Skeletal muscle tissue (tissue), 4 donors: ENCODE data around the gene OR10AD1. TPM values are rescaled to one million over a fixed set of nuclear protein-coding genes. Genes with fewer than 3 reads are reported as not detected.

Experiments used
- H3K27ac ChIP-seq: one replicate; pipeline ENCODE4 v1.7.0; 2013; ENCODE audit warnings: mild to moderate bottlenecking, low read depth, low read length, inconsistent platforms
- H3K27me3 ChIP-seq, 3 donors: one replicate each; pipeline ENCODE4 v1.7.0; 2013; ENCODE audit warnings: low read length in 3 of 3; ENCODE audit not compliant: control insufficient read depth in 3 of 3, insufficient read depth in 3 of 3
- H3K36me3 ChIP-seq, 3 donors: one replicate each; pipeline ENCODE4 v1.7.0; 2013; ENCODE audit warnings: low read length in 3 of 3; ENCODE audit not compliant: control insufficient read depth in 3 of 3, insufficient read depth in 3 of 3
- H3K4me1 ChIP-seq, 3 donors: one replicate each; pipeline ENCODE4 v1.7.0; 2013; ENCODE audit warnings: low read length in 3 of 3, mild to moderate bottlenecking in 3 of 3; ENCODE audit not compliant: control insufficient read depth in 3 of 3, insufficient read depth in 3 of 3
- H3K4me3 ChIP-seq, 3 donors: one replicate each; pipeline ENCODE4 v1.7.0; 2013; ENCODE audit warnings: low read length in 3 of 3
- H3K9ac ChIP-seq, 3 donors: one replicate each; pipeline ENCODE4 v1.7.0; 2013; ENCODE audit warnings: low read length in 3 of 3, mild to moderate bottlenecking in 3 of 3, moderate library complexity in 2 of 3, low read depth in 1 of 3
- H3K9me3 ChIP-seq, 3 donors: one replicate each; pipeline ENCODE4 v1.7.0; 2013; ENCODE audit warnings: low read length in 3 of 3; ENCODE audit not compliant: control insufficient read depth in 3 of 3
- total RNA-seq: library from RNA; depleted of rRNA; stranded (reverse); fragments of >200 nt; gene quantifications from one replicate; pipeline ENCODE4 v1.2.3, GENCODE V29; 2014
- donor health status: Osteomylitis.

The OR10AD1 gene
- total RNA-seq, 1 donor from 2014 or later, result not detected

- Histone ChIP-seq H3K9me3 (no peaks in the 10 kb centered on the region), H3K4me1 (peaks cover 5 to 10% (median 5%) of the 10 kb centered on the region in 3 donors), H3K9ac (no peak overlapping the region), H3K27me3 (no peaks in the 10 kb centered on the region), H3K27ac (no peak overlapping the region), H3K36me3 (peaks cover 0 to 2% (median 0%) of the 10 kb centered on the region in 3 donors), H3K4me3 (no peak overlapping the region)
These were observed 9.5 kb downstream of the OR10AD1 start for GRCh38 chr12:48193623-48194022.

DNA sequence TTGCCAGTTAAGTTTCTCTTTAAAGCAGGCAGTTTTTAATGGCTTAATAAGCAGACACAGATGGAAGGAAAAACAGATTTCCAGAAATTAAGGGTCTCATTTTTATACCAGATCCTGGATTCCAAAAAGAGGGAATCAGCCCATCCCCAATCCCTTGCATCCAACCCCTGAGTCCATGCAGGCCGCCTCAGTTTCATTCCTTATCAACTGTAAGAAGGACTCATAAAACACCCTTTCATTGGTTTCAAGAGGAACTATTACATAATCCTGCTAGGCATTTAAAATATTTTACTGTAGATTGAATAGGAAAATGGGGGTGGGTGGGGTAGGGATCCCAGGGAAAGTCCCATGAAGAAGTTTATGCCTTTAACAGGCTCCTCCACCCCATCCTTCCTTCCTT lies 10.2 kb downstream of the OR10AD1 start:
- Histone ChIP-seq H3K9me3 (no peaks in the 10 kb centered on the region), H3K36me3 (no peaks in the 10 kb centered on the region), H3K4me3 (no peak overlapping the region), H3K27ac (no peak overlapping the region), H3K27me3 (no peaks in the 10 kb centered on the region), H3K9ac (no peak overlapping the region), H3K4me1 (peaks cover 4 to 5% (median 5%) of the 10 kb centered on the region in 3 donors)

DNA sequence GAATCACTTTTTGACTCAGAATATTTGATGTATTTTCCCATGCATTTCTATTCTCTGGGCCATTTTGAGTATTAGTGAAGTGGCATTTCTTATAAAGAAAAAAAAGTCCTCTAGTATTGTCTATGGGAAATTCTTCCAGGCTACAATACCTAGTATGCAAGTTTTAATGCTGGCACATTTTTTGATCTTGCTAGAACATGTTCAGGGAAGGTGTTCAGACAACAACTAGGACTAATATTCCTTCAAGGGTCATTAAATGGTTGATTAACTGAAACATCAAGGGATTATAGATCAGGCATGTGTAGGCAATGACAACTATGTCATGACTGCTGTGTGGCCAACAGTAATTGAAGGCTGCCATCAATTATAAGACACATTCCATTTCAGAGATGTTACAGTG lies 12.0 kb downstream of the OR10AD1 start:
- Histone ChIP-seq H3K36me3 (no peaks in the 10 kb centered on the region), H3K4me1 (no peaks in the 10 kb centered on the region), H3K4me3 (no peak overlapping the region), H3K27ac (no peak overlapping the region), H3K27me3 (peaks cover 0 to 3% (median 0%) of the 10 kb centered on the region in 3 donors), H3K9ac (no peak overlapping the region), H3K9me3 (no peaks in the 10 kb centered on the region)

- Histone ChIP-seq H3K4me3 (no peak overlapping the region), H3K9ac (peak overlapping the region in 1 of 3 donors; percentile 43), H3K27me3 (peaks cover 9 to 17% (median 10%) of the 10 kb centered on the region in 3 donors), H3K27ac (no peak overlapping the region), H3K4me1 (no peaks in the 10 kb centered on the region), H3K36me3 (no peaks in the 10 kb centered on the region), H3K9me3 (no peaks in the 10 kb centered on the region)
These were observed 13.6 kb downstream of the OR10AD1 start for GRCh38 chr12:48189331-48190125.

DNA sequence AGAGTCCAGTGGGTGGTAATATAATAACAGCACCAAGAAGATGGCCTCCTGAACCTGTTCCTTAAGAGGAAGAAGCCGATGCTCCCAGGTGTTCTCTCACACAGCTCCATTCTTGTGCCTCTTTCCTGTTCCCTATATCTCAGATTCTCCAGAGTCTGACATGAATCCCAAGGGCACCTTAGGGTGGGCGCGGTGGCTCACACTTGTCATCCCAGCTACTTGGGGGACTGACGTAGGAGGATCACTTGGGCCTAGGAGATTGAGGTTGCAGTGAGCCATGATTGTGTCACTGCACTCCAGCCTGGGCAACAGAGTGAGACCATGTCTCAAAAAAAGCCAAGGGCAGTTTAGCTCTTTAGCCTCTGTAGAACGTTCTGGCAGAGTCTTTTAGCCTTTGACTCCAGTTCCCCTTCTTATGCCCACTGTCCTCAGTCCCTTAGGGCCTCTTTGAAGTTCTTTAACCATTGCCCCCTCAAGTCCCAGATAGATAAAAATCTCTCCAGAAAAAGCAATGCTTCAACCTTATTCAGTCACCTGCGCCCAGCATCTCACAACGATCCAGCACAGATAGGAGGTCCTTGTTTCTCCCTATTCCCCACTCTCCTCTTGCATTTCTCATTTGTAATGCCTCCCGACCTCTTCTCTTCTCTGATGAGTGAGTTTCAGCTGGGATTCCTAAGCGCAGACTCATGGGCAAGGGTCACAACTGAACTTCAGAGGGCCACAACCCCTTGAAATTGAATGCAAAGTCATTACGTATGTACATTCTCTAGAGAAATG lies 15.0 kb downstream of the OR10AD1 start:
- H3K4me1 ChIP-seq, result peaks cover 6 to 7% (median 6%) of the 10 kb centered on the region in 3 donors
- no peak overlapping the region for H3K4me3 ChIP-seq
- no peak overlapping the region for H3K27ac ChIP-seq
- peaks cover 22 to 30% (median 22%) of the 10 kb centered on the region in 3 donors for H3K27me3 ChIP-seq
- no peaks in the 10 kb centered on the region for H3K9me3 ChIP-seq
- no peaks in the 10 kb centered on the region for H3K36me3 ChIP-seq
- no peak overlapping the region for H3K9ac ChIP-seq

GRCh38 chr12:48185181-48185919 lies 17.7 kb downstream of the OR10AD1 start:
- no peak overlapping the region for H3K27ac ChIP-seq
- no peak overlapping the region for H3K9ac ChIP-seq
- H3K27me3 ChIP-seq, result peaks cover 36 to 54% (median 43%) of the 10 kb centered on the region in 3 donors
- H3K4me3 ChIP-seq, result no peak overlapping the region
- no peaks in the 10 kb centered on the region for H3K36me3 ChIP-seq
- no peaks in the 10 kb centered on the region for H3K9me3 ChIP-seq
- peaks cover 14 to 15% (median 14%) of the 10 kb centered on the region in 3 donors for H3K4me1 ChIP-seq

DNA sequence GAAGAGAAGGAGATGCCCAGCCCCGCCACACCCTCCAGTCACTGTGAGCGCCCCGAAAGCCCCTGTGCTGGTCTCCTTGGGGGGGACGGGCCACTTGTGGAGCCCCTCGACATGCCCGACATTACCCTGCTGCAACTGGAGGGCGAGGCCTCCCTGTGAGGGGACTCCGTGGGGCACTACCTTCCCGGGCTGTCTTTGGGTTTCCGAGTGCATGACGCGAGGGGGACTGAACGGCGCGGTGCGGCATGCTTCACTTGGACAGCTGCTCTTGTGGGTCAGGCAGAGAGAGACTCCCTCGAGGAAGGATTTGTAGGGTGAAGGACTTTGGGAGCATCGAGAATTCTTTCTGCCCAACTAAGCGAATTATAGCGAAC lies 18.6 kb downstream of the OR10AD1 start:
- Histone ChIP-seq H3K27ac (no peak overlapping the region), H3K9ac (no peak overlapping the region)

DNA sequence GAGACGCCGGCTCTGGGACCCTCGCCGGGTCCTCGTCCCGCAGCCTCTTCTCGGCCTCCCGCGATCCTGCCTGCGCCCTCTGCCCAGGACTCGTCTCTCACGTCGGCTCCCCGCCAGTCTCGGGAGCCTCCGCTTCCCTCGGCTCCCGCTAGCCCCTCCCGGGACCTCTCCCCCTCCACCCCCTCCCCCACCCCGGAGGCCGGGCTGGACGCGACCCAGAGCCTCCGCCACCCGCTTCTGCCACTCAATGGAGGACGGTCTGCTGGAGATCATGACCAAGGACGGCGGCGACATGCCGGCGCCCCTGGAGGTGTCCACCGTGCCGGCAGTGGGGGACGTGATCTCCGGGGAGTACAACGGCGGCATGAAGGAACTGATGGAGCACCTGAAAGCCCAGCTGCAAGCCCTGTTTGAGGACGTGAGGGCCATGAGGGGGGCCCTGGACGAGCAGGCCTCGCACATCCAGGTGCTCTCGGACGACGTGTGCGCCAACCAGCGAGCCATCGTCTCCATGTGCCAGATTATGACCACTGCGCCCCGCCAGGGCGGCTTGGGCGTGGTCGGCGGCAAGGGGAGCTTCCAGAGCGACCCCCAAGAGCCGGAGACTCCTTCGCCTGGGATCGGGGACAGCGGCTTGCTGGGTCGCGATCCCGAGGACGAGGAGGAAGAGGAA lies 19.1 kb downstream of the OR10AD1 start:
- no peak overlapping the region for H3K27ac ChIP-seq
- H3K4me1 ChIP-seq, result peaks cover 14 to 15% (median 14%) of the 10 kb centered on the region in 3 donors
- H3K27me3 ChIP-seq, result peaks cover 42 to 57% (median 47%) of the 10 kb centered on the region in 3 donors
- H3K9ac ChIP-seq, result peak overlapping the region in 2 of 3 donors; percentile 23 to 40
- no peaks in the 10 kb centered on the region for H3K9me3 ChIP-seq
- peak overlapping the region; percentile 73 to 79 (median 74) for H3K4me3 ChIP-seq
- no peaks in the 10 kb centered on the region for H3K36me3 ChIP-seq

More for the DNA sequence above, 18.6 kb downstream of the OR10AD1 start:
- no peaks in the 10 kb centered on the region for H3K36me3 ChIP-seq
- H3K4me3 ChIP-seq, result peak overlapping the region in 1 of 3 donors; percentile 49
- H3K9me3 ChIP-seq, result no peaks in the 10 kb centered on the region
- peaks cover 14 to 15% (median 14%) of the 10 kb centered on the region in 3 donors for H3K4me1 ChIP-seq
- H3K27me3 ChIP-seq, result peaks cover 37 to 55% (median 43%) of the 10 kb centered on the region in 3 donors

GRCh38 chr12:48183091-48183875 lies 19.8 kb downstream of the OR10AD1 start, which contains the start of gene CCDC184:
Gene CCDC184, plus strand, starts transcription at chr12:48183644. Its CDS starts 479 bp downstream, at chr12:48184123.
- Histone ChIP-seq H3K9ac (peak within 1 kb of the TSS; percentile 28 to 43 (median 40)), H3K27ac (no peak within 1 kb of the TSS), H3K4me3 (peak within 1 kb of the TSS; percentile 73 to 79 (median 74)), H3K36me3 (no peaks in the 10 kb centered on the region), H3K27me3 (peaks cover 42 to 63% (median 47%) of the 10 kb centered on the region in 3 donors), H3K9me3 (no peaks in the 10 kb centered on the region), H3K4me1 (peaks cover 14 to 15% (median 14%) of the 10 kb centered on the region in 3 donors)
